ENCODE measurements around the gene MACROD2.

DNA sequence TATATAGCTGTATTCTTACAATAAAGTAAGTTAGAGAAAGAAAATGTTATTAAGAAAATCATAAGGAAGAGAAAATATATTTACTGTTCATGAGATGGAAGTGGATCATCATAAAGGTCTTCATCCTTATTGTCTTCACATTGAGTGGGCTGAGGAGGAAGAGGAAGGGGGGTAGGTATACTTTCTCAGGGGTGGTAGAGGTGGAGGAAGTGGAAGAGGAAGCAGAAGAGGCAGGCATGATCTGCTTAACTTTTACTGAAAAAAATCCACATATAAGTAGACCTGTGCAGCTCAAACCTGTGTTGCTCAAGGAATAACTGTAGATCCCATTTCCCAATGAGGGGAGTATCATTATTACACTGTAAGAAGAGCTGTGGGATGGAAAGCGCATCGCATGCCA is 1863.7 kb downstream of the MACROD2 start:
- TF ChIP-seq POLR2A (IDR thresholded peaks at IDR 0.05) = no peak
- no peak for TF ChIP-seq CTCF (IDR thresholded peaks at IDR 0.05)
- no peak for TF ChIP-seq EP300 (IDR thresholded peaks at IDR 0.05)

Measured in suprapubic skin (tissue), 3 donors.